ENCODE data around the gene VWDE. TPM values are rescaled to one million over a fixed set of nuclear protein-coding genes. Genes with fewer than 3 reads are reported as not detected.

VWDE gene
- total RNA-seq, 1 donor from 2014 or later = 0.77 TPM

- H3K4me1 Mint-ChIP-seq (ENCODE audit: low read depth, unreplicated experiment) = no peaks in the 10 kb centered on the region
- Histone ChIP-seq H4K20me1 (ENCODE audit: insufficient read depth, low read length) (no peaks in the 10 kb centered on the region), H3K9ac (ENCODE audit: low read length) (no peak overlapping the region), H3K36me3 (ENCODE audit: insufficient read depth, low read length) (no peaks in the 10 kb centered on the region), H3K27ac (ENCODE audit: low read depth, low read length) (no peak overlapping the region), H3K4me2 (ENCODE audit: low read length) (no peak overlapping the region), H3K4me1 (ENCODE audit: insufficient read depth, low read length) (no peaks in the 10 kb centered on the region), H3K4me3 (ENCODE audit: insufficient read depth, low read depth, low read length) (no peak overlapping the region), H3K9me3 (ENCODE audit: insufficient read depth, low read depth, low read length) (no peaks in the 10 kb centered on the region), H3K27me3 (ENCODE audit: insufficient read depth, low read length) (no peaks in the 10 kb centered on the region), H2AFZ (ENCODE audit: low read depth, low read length) (no peak overlapping the region), H3K79me2 (ENCODE audit: insufficient read depth, low read length) (no peaks in the 10 kb centered on the region)
- no peaks in the 10 kb centered on the region for H3K27me3 Mint-ChIP-seq (ENCODE audit: low read depth, unreplicated experiment)
- TF ChIP-seq CTCF (IDR thresholded peaks at IDR 0.05; ENCODE audit: insufficient read depth, low read depth, low read length) = no peak
- no peak for TF ChIP-seq EZH2 (IDR thresholded peaks at IDR 0.05; ENCODE audit: insufficient read depth, low read length)
- H3K4me3 Mint-ChIP-seq (ENCODE audit: unreplicated experiment) = no peak overlapping the region
- FAIRE-seq = no peak
- no peak for DNase-seq (ENCODE audit: low read depth)
- no peak overlapping the region for H3K27ac Mint-ChIP-seq (ENCODE audit: unreplicated experiment)
- no peaks in the 10 kb centered on the region for H3K9me3 Mint-ChIP-seq (ENCODE audit: unreplicated experiment)
- no peaks in the 10 kb centered on the region for H3K36me3 Mint-ChIP-seq (ENCODE audit: low read depth, unreplicated experiment)
These were observed 33.9 kb downstream of the VWDE start for GRCh38 chr7:12369756-12370155.

- H3K4me1 ChIP-seq (ENCODE audit: insufficient read depth, low read length) = no peaks in the 10 kb centered on the region
- H3K27me3 ChIP-seq (ENCODE audit: insufficient read depth, low read length) = no peaks in the 10 kb centered on the region
- FAIRE-seq (no peak), DNase-seq (ENCODE audit: low read depth) (no peak)
- H3K36me3 ChIP-seq (ENCODE audit: insufficient read depth, low read length) = no peaks in the 10 kb centered on the region
- H3K79me2 ChIP-seq (ENCODE audit: insufficient read depth, low read length) = no peaks in the 10 kb centered on the region
- no peak for TF ChIP-seq EZH2 (IDR thresholded peaks at IDR 0.05; ENCODE audit: insufficient read depth, low read length)
- no peak for TF ChIP-seq CTCF (IDR thresholded peaks at IDR 0.05; ENCODE audit: insufficient read depth, low read depth, low read length)
- Mint-ChIP-seq H3K4me3 (ENCODE audit: unreplicated experiment) (no peak overlapping the region), H3K4me1 (ENCODE audit: low read depth, unreplicated experiment) (no peaks in the 10 kb centered on the region), H3K27ac (ENCODE audit: unreplicated experiment) (no peak overlapping the region), H3K9me3 (ENCODE audit: unreplicated experiment) (no peaks in the 10 kb centered on the region), H3K36me3 (ENCODE audit: low read depth, unreplicated experiment) (no peaks in the 10 kb centered on the region), H3K27me3 (ENCODE audit: low read depth, unreplicated experiment) (no peaks in the 10 kb centered on the region)
- no peak overlapping the region for H3K9ac ChIP-seq (ENCODE audit: low read length)
- H2AFZ ChIP-seq (ENCODE audit: low read depth, low read length) = no peak overlapping the region
- H3K4me2 ChIP-seq (ENCODE audit: low read length) = no peak overlapping the region
- H3K27ac ChIP-seq (ENCODE audit: low read depth, low read length) = no peak overlapping the region
- no peaks in the 10 kb centered on the region for H3K9me3 ChIP-seq (ENCODE audit: insufficient read depth, low read depth, low read length)
- H4K20me1 ChIP-seq (ENCODE audit: insufficient read depth, low read length) = no peaks in the 10 kb centered on the region
- H3K4me3 ChIP-seq (ENCODE audit: insufficient read depth, low read depth, low read length) = no peak overlapping the region
These were observed 34.6 kb downstream of the VWDE start for GRCh38 chr7:12369072-12369471.

- TF ChIP-seq EZH2 (IDR thresholded peaks at IDR 0.05; ENCODE audit: insufficient read depth, low read length) (no peak), CTCF (IDR thresholded peaks at IDR 0.05; ENCODE audit: insufficient read depth, low read depth, low read length) (no peak)
- Mint-ChIP-seq H3K27ac (ENCODE audit: unreplicated experiment) (no peak overlapping the region), H3K36me3 (ENCODE audit: low read depth, unreplicated experiment) (no peaks in the 10 kb centered on the region), H3K27me3 (ENCODE audit: low read depth, unreplicated experiment) (no peaks in the 10 kb centered on the region), H3K4me3 (ENCODE audit: unreplicated experiment) (no peak overlapping the region), H3K4me1 (ENCODE audit: low read depth, unreplicated experiment) (no peaks in the 10 kb centered on the region), H3K9me3 (ENCODE audit: unreplicated experiment) (no peaks in the 10 kb centered on the region)
- DNase-seq (ENCODE audit: low read depth) (no peak), FAIRE-seq (no peak)
- no peak overlapping the region for H3K4me2 ChIP-seq (ENCODE audit: low read length)
- H4K20me1 ChIP-seq (ENCODE audit: insufficient read depth, low read length) = no peaks in the 10 kb centered on the region
- H2AFZ ChIP-seq (ENCODE audit: low read depth, low read length) = no peak overlapping the region
- H3K27me3 ChIP-seq (ENCODE audit: insufficient read depth, low read length) = no peaks in the 10 kb centered on the region
- no peaks in the 10 kb centered on the region for H3K36me3 ChIP-seq (ENCODE audit: insufficient read depth, low read length)
- no peaks in the 10 kb centered on the region for H3K4me1 ChIP-seq (ENCODE audit: insufficient read depth, low read length)
- H3K4me3 ChIP-seq (ENCODE audit: insufficient read depth, low read depth, low read length) = no peak overlapping the region
- no peak overlapping the region for H3K27ac ChIP-seq (ENCODE audit: low read depth, low read length)
- H3K9ac ChIP-seq (ENCODE audit: low read length) = no peak overlapping the region
- H3K79me2 ChIP-seq (ENCODE audit: insufficient read depth, low read length) = no peaks in the 10 kb centered on the region
- H3K9me3 ChIP-seq (ENCODE audit: insufficient read depth, low read depth, low read length) = no peaks in the 10 kb centered on the region
These were observed 42.7 kb downstream of the VWDE start for GRCh38 chr7:12360948-12361347.

All from astrocyte (in vitro differentiated cells and primary cell).